K562 (cell line): ENCODE measurements around the gene SPG21. TPM values are rescaled to one million over a fixed set of nuclear protein-coding genes. Genes with fewer than 3 reads are reported as not detected.

Experiments used
- BHLHE40 ChIP-seq: IDR thresholded peaks from 2 replicates; pipeline ENCODE4 v1.6.1; 2011; ENCODE audit warnings: low read length, improper control_type of control experiment
- CSDE1 ChIP-seq, 2 experiments: fragments of 450-650 bp; IDR thresholded peaks; 2 replicates each; pipeline ENCODE4 v1.6.1; 2016; ENCODE audit warnings: mild to moderate bottlenecking in 1 of 2
- EHMT2 ChIP-seq: fragments of 450-650 bp; IDR thresholded peaks from 2 replicates; pipeline ENCODE4 v1.6.1; 2018; ENCODE audit warnings: antibody characterized with exemption
- ETV6 ChIP-seq, 3 experiments: fragments of 150-350 bp in 1 of 3; sonication (generic) in 1 of 3; formaldehyde crosslinking in 1 of 3; IDR thresholded peaks; 2 replicates each; pipeline versions ENCODE4 v1.6.1 to v1.8.0; 2014 to 2022; ENCODE audit warnings: borderline replicate concordance in 2 of 3, low read depth in 2 of 3, antibody characterized with exemption in 1 of 3, low read length in 1 of 3, mild to moderate bottlenecking in 1 of 3, missing genetic modification reagents in 1 of 3
- KAT2B ChIP-seq: IDR thresholded peaks from one replicate; pipeline ENCODE4 v1.6.1; 2012; ENCODE audit warnings: low read depth, mild to moderate bottlenecking, control low read depth, inconsistent platforms, low read length, moderate library complexity
- MEF2D ChIP-seq: conservative IDR thresholded peaks from 2 replicates; pipeline ENCODE4 v1.6.1; 2016; ENCODE audit warnings: low read depth, missing genetic modification characterization, missing compliant biosample characterization
- MIER1 ChIP-seq: fragments of 450-650 bp; IDR thresholded peaks from 2 replicates; pipeline ENCODE4 v1.6.1; 2016; ENCODE audit warnings: antibody characterized with exemption, mild to moderate bottlenecking, low read depth
- MNT ChIP-seq, 2 experiments: fragments of 450-650 bp; conservative IDR thresholded peaks; 2 replicates each; pipeline ENCODE4 v1.6.1; 2017; ENCODE audit warnings: mild to moderate bottlenecking in 2 of 2, moderate library complexity in 2 of 2
- MTF1 ChIP-seq: fragments of 250-450 bp; sonication (Bioruptor Pico); IDR thresholded peaks from 2 replicates; pipeline ENCODE4 v1.9.0; 2021; ENCODE audit warnings: moderate library complexity, mild to moderate bottlenecking, inconsistent platforms, borderline replicate concordance
- MYC ChIP-seq, 2 experiments: fragments of 250-450 bp in 1 of 2; sonication (Bioruptor Pico) in 1 of 2; IDR thresholded peaks; 2 replicates each; pipeline versions ENCODE4 v1.5.1 to v1.6.1; 2012 to 2021; ENCODE audit warnings: low read depth in 2 of 2, borderline replicate concordance in 1 of 2, improper control_type of control experiment in 1 of 2, low read length in 1 of 2, mild to moderate bottlenecking in 1 of 2, moderate library complexity in 1 of 2
- NR2C2 ChIP-seq, 2 experiments: fragments of 200-800 bp in 1 of 2; sonication (Bioruptor generic) in 1 of 2; sonication (generic) in 1 of 2; formaldehyde crosslinking in 1 of 2; IDR thresholded peaks; 2 replicates each; pipeline versions ENCODE4 v1.6.1 to v1.8.0; 2016 to 2022; ENCODE audit warnings: mild to moderate bottlenecking in 1 of 2, missing compliant biosample characterization in 1 of 2, missing genetic modification characterization in 1 of 2, missing genetic modification reagents in 1 of 2
- POLR2A ChIP-seq: fragments of 450-650 bp; conservative IDR thresholded peaks from 2 replicates; pipeline ENCODE4 v1.6.1; 2016
- POLR2AphosphoS5 ChIP-seq: IDR thresholded peaks from 2 replicates; pipeline ENCODE4 v1.6.1; 2011; ENCODE audit warnings: mild to moderate bottlenecking, low read depth, low read length, moderate library complexity; ENCODE audit not compliant: control insufficient read depth, insufficient read depth
- SETDB1 ChIP-seq: IDR thresholded peaks from one replicate; pipeline ENCODE4 v1.6.1; 2012; ENCODE audit warnings: low read length, control low read depth, inconsistent platforms
- STAT5A ChIP-seq: IDR thresholded peaks from 2 replicates; pipeline ENCODE4 v1.6.1; 2012; ENCODE audit warnings: low read length, inconsistent platforms, borderline replicate concordance
- THRB ChIP-seq: fragments of 450-650 bp; formaldehyde crosslinking; conservative IDR thresholded peaks from 2 replicates; pipeline ENCODE4 v1.4.0; 2022; ENCODE audit warnings: mild to moderate bottlenecking, missing genetic modification characterization
- ZFPM2 ChIP-seq: fragments of 250-450 bp; sonication (Bioruptor Pico); IDR thresholded peaks from 2 replicates; pipeline ENCODE4 v1.5.1; 2022; ENCODE audit warnings: mild to moderate bottlenecking
- ZNF3 ChIP-seq: fragments of 250-450 bp; sonication (Bioruptor Pico); IDR thresholded peaks from 2 replicates; pipeline ENCODE4 v1.5.0; 2021; ENCODE audit warnings: mild to moderate bottlenecking, moderate library complexity
- ZNF695 ChIP-seq: fragments of 450-650 bp; formaldehyde crosslinking; IDR thresholded peaks from 2 replicates; pipeline ENCODE4 v1.4.0; 2020; ENCODE audit warnings: mild to moderate bottlenecking, moderate library complexity
- ZNF785 ChIP-seq: fragments of 250-450 bp; sonication (Bioruptor Pico); IDR thresholded peaks from 2 replicates; pipeline ENCODE4 v1.4.0; 2020; ENCODE audit warnings: mild to moderate bottlenecking
- polyA plus RNA-seq, 8 experiments: library from polyadenylated mRNA; depleted of rRNA in 4 of 8; stranded (reverse) in 5 of 8; unstranded in 3 of 8; fragments of >200 nt; fragmentation: Nextera tagmentation in 2 of 8; fragmentation: Illumina TruSeq in 1 of 8; extraction: Ambion mirVana in 2 of 8; extraction: Trizol in 1 of 8; gene quantifications; 2 replicates each; pipeline versions ENCODE4 v1.2.1 to v1.2.3, GENCODE V29; 2011 to 2014; ENCODE audit warnings: inconsistent platforms in 1 of 8, missing spikeins in 1 of 8
- total RNA-seq, 7 experiments: library from RNA; depleted of rRNA in 6 of 7; stranded (reverse); fragments of >200 nt in 6 of 7; fragmentation: Illumina TruSeq in 2 of 7; extraction: Trizol in 2 of 7; gene quantifications; 2 replicates each; pipeline versions ENCODE4 v1.2.1 to v1.2.3, GENCODE V29; 2011 to 2021; ENCODE audit warnings: low replicate concordance in 1 of 7
- TF ChIP-seq, protein P1 (sequence below): fragments of 200-800 bp; sonication (Bioruptor generic); IDR thresholded peaks from 2 replicates; pipeline ENCODE4 v1.6.1; 2017; ENCODE audit warnings: missing genetic modification characterization, missing compliant biosample characterization
- TF ChIP-seq, protein P2 (sequence below): fragments of 450-650 bp; formaldehyde crosslinking; IDR thresholded peaks from 2 replicates; pipeline ENCODE4 v1.4.0; 2020; ENCODE audit warnings: mild to moderate bottlenecking, mixed read lengths

Gene SPG21
- total and polyA plus RNA-seq, 9 of the 15 experiments (the other 6 are each of a cell fraction or from before 2014, with no cell fraction given): 22.8 to 98.8 (median 65.1) TPM

DNA sequence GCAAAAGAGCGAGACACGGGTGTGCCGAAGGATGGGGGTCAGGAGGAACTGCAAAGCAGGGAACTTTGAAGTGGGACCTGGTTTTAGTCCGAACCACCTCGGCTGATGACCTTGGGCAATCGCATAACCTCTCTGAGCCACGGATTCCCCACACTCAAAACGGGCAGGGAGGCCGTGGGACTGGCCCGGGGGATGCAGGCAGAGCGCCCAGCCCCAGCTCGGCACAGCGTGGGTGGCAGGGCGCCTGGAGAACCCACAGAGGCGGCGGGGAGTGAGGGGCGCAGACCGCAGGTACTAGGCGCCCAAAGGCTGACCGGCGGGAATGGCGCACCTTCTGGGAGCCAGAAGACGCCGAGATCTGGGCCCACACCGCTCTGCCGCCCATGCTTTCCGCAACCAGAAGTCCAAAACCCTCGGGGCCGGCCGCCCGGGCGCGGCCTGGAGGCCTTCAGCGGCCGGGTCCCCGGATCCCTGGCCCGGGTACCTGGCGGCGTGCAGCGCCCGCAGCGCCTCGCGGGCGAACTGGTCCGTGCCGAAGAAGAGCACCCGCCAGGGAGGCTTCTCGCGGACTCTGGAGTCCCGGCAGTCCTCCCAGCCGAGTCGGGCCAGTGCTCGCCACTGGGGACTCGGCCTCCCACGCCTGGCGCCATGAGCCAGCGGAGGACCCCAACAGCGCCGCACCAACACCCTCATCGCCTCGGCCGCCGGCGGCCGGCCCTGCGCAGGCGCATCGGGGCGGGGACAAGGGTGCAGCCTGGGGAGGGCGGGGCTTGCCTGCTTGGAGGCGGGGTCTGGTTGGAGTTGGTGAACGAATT, 39.4 kb upstream of the SPG21 start, which contains the start of gene MTFMT (continued):
- TF ChIP-seq MYC (IDR thresholded peaks at IDR 0.05; ENCODE audit: low read depth, low read length) (peak; percentile 57), MYC (CRISPR knock-in tag; IDR thresholded peaks at IDR 0.05; ENCODE audit: borderline replicate concordance, low read depth) (no peak), KAT2B (no peak), POLR2A (peak; percentile 91), THRB (CRISPR knock-in tag) (no peak), POLR2AphosphoS5 (peak; percentile 93), EHMT2 (no peak), MNT (conservative IDR thresholded peaks at IDR 0.05) (peak; percentile 53 to 72; a peak in 3 of 4 replicates), MEF2D (tag) (no peak), ETV6 (IDR thresholded peaks at IDR 0.05; ENCODE audit: borderline replicate concordance in 1 of 2, low read depth in 2 of 2, low read length in 1 of 2) (no peak), ETV6 (CRISPR knock-in tag; IDR thresholded peaks at IDR 0.05; ENCODE audit: borderline replicate concordance) (no peak), CSDE1 (IDR thresholded peaks at IDR 0.05) (no peak), STAT5A (no peak), MTF1 (CRISPR knock-in tag) (no peak), ZNF785 (CRISPR knock-in tag) (no peak), SETDB1 (no peak), NR2C2 (CRISPR knock-in tag; IDR thresholded peaks at IDR 0.05) (no peak), NR2C2 (tag; IDR thresholded peaks at IDR 0.05) (no peak), BHLHE40 (no peak), ZNF695 (no peak), ZFPM2 (CRISPR knock-in tag) (no peak), MIER1 (no peak), ZNF3 (no peak)
- TF ChIP-seq, protein P1, sequence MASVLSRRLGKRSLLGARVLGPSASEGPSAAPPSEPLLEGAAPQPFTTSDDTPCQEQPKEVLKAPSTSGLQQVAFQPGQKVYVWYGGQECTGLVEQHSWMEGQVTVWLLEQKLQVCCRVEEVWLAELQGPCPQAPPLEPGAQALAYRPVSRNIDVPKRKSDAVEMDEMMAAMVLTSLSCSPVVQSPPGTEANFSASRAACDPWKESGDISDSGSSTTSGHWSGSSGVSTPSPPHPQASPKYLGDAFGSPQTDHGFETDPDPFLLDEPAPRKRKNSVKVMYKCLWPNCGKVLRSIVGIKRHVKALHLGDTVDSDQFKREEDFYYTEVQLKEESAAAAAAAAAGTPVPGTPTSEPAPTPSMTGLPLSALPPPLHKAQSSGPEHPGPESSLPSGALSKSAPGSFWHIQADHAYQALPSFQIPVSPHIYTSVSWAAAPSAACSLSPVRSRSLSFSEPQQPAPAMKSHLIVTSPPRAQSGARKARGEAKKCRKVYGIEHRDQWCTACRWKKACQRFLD (CRISPR knock-in tag): no peak
- TF ChIP-seq, protein P2, sequence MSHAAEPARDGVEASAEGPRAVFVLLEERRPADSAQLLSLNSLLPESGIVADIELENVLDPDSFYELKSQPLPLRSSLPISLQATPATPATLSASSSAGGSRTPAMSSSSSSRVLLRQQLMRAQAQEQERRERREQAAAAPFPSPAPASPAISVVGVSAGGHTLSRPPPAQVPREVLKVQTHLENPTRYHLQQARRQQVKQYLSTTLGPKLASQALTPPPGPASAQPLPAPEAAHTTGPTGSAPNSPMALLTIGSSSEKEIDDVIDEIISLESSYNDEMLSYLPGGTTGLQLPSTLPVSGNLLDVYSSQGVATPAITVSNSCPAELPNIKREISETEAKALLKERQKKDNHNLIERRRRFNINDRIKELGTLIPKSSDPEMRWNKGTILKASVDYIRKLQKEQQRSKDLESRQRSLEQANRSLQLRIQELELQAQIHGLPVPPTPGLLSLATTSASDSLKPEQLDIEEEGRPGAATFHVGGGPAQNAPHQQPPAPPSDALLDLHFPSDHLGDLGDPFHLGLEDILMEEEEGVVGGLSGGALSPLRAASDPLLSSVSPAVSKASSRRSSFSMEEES (CRISPR knock-in tag): no peak
